Measurements from ENCODE around the gene NAALADL2. TPM values are rescaled to one million over a fixed set of nuclear protein-coding genes. Genes with fewer than 3 reads are reported as not detected.

NAALADL2 gene
- total RNA-seq, 1 donor from 2014 or later = 1.6 TPM

DNA sequence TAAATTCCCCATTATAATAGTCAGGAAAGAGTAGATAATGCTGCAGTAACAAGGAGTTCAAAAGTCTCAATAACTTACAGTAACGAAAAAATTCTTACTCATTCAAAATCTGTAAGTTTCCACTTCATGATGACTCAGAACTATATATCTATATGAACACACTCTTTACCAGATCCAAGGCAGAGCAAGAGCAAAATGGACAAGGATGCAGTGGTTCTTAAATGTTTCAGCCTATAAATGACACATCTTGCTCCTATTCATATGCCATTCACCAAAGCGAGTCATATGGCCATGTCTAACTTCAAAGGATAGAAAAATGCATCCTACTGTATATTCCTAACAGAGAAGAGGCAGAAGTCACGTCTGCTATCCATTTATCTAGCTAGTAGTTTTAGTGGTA is 787.7 kb downstream of the NAALADL2 start:
- Mint-ChIP-seq H3K4me3 (ENCODE audit: unreplicated experiment) (no peak overlapping the region), H3K9me3 (ENCODE audit: unreplicated experiment) (no peaks in the 10 kb centered on the region), H3K27ac (ENCODE audit: unreplicated experiment) (no peak overlapping the region), H3K4me1 (ENCODE audit: low read depth, unreplicated experiment) (peaks cover 7% of the 10 kb centered on the region), H3K36me3 (ENCODE audit: unreplicated experiment) (no peaks in the 10 kb centered on the region), H3K27me3 (ENCODE audit: unreplicated experiment) (no peaks in the 10 kb centered on the region)
- DNase-seq = no peak
- TF ChIP-seq, protein P1, sequence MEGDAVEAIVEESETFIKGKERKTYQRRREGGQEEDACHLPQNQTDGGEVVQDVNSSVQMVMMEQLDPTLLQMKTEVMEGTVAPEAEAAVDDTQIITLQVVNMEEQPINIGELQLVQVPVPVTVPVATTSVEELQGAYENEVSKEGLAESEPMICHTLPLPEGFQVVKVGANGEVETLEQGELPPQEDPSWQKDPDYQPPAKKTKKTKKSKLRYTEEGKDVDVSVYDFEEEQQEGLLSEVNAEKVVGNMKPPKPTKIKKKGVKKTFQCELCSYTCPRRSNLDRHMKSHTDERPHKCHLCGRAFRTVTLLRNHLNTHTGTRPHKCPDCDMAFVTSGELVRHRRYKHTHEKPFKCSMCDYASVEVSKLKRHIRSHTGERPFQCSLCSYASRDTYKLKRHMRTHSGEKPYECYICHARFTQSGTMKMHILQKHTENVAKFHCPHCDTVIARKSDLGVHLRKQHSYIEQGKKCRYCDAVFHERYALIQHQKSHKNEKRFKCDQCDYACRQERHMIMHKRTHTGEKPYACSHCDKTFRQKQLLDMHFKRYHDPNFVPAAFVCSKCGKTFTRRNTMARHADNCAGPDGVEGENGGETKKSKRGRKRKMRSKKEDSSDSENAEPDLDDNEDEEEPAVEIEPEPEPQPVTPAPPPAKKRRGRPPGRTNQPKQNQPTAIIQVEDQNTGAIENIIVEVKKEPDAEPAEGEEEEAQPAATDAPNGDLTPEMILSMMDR (IDR thresholded peaks at IDR 0.05; ENCODE audit: partially characterized antibody, unreplicated experiment) = no peak

DNA sequence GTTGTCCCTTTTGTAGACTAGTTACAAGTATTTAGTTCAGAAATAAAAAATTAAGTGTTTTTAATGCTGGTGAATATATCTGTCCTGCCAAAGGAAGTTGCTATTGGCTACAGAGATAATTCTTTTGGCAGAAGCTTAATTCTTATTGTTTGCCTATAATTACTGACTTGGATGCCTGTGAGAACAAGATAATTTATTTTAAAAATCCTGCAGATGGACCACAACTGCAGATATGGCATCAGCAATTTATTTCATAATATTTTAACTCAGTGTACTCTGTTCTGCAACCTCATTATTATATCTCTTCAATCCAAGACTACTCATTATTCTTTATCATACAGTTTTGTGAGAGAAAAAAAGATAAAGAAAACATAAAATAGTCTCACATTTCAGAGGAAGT is 789.8 kb downstream of the NAALADL2 start:
- no peaks in the 10 kb centered on the region for H3K27me3 Mint-ChIP-seq (ENCODE audit: unreplicated experiment)
- DNase-seq = no peak

DNA sequence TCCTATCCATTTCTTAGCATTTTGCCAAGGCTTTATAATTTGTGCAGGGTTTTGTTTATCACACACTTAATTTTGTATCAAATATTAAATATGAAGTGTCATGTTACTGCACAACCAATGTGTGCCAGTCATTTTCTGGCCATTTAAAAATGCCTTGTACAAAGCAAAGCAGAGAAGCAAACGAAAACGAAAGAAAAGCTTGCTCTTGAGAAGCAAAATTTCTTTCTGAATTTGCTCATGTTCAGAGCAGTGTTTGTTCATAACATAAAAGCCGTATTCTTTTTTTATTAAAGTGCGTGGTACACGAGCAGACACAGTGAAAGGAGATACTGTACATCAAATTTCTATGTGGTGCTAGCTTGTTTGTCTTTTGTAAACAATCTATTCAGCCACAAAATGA is 792.6 kb downstream of the NAALADL2 start:
- TF ChIP-seq, protein P1 (IDR thresholded peaks at IDR 0.05; ENCODE audit: partially characterized antibody, unreplicated experiment) = no peak
- Mint-ChIP-seq H3K4me1 (ENCODE audit: low read depth, unreplicated experiment) (no peaks in the 10 kb centered on the region), H3K4me3 (ENCODE audit: unreplicated experiment) (no peak overlapping the region), H3K27me3 (ENCODE audit: unreplicated experiment) (no peaks in the 10 kb centered on the region), H3K27ac (ENCODE audit: unreplicated experiment) (no peak overlapping the region), H3K36me3 (ENCODE audit: unreplicated experiment) (no peaks in the 10 kb centered on the region), H3K9me3 (ENCODE audit: unreplicated experiment) (no peaks in the 10 kb centered on the region)
- DNase-seq = no peak

More for the DNA sequence above, 789.8 kb downstream of the NAALADL2 start:
- Mint-ChIP-seq H3K9me3 (ENCODE audit: unreplicated experiment) (no peaks in the 10 kb centered on the region), H3K4me3 (ENCODE audit: unreplicated experiment) (no peak overlapping the region), H3K36me3 (ENCODE audit: unreplicated experiment) (no peaks in the 10 kb centered on the region), H3K27ac (ENCODE audit: unreplicated experiment) (no peak overlapping the region), H3K4me1 (ENCODE audit: low read depth, unreplicated experiment) (peaks cover 7% of the 10 kb centered on the region)
- TF ChIP-seq, protein P1 (IDR thresholded peaks at IDR 0.05; ENCODE audit: partially characterized antibody, unreplicated experiment) = no peak

DNA sequence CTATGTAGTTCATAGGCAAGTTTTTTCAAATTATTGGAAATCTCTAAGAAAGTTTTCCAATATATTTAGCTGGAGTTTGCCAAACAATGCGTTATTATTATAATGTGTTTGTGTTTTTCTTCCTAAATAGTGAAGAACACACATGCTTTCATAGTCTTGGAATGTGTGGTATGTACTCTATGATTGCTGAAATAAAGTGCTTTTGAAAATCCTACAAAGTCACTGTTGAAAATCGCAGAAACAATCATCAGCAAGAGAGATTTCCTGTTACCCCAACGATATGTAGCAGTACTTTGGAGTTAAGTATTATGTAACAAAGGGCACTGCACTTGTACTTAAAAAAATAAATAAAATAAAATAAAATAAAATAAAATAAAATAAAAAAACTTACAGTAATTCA is 796.2 kb downstream of the NAALADL2 start:
- H3K36me3 Mint-ChIP-seq (ENCODE audit: unreplicated experiment) = no peaks in the 10 kb centered on the region
- H3K27me3 Mint-ChIP-seq (ENCODE audit: unreplicated experiment) = no peaks in the 10 kb centered on the region
- no peaks in the 10 kb centered on the region for H3K9me3 Mint-ChIP-seq (ENCODE audit: unreplicated experiment)
- no peaks in the 10 kb centered on the region for H3K4me1 Mint-ChIP-seq (ENCODE audit: low read depth, unreplicated experiment)
- TF ChIP-seq, protein P1 (IDR thresholded peaks at IDR 0.05; ENCODE audit: partially characterized antibody, unreplicated experiment) = no peak
- DNase-seq = no peak
- no peak overlapping the region for H3K4me3 Mint-ChIP-seq (ENCODE audit: unreplicated experiment)
- no peak overlapping the region for H3K27ac Mint-ChIP-seq (ENCODE audit: unreplicated experiment)

DNA sequence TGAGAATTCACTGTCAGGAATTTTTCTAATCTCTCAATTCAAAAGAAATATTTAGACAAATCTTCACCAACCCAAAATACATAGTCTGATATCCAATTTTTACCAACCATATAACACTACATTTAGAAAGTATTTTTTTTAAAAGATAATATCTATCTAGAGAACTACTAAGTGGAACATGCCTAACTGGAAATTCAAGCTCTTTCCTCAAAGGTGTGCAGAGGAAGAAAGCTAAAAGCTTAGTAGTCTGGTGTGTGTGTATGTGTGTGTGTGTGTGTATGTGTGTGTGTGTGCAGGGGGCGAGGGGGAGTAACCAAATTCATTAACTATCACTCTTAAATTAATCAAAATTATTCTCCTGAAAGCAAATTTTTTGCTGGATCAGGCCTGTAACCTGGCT is 797.3 kb downstream of the NAALADL2 start:
- Mint-ChIP-seq H3K9me3 (ENCODE audit: unreplicated experiment) (no peaks in the 10 kb centered on the region), H3K36me3 (ENCODE audit: unreplicated experiment) (no peaks in the 10 kb centered on the region), H3K4me3 (ENCODE audit: unreplicated experiment) (no peak overlapping the region), H3K27ac (ENCODE audit: unreplicated experiment) (no peak overlapping the region), H3K4me1 (ENCODE audit: low read depth, unreplicated experiment) (no peaks in the 10 kb centered on the region), H3K27me3 (ENCODE audit: unreplicated experiment) (no peaks in the 10 kb centered on the region)
- DNase-seq = no peak
- TF ChIP-seq, protein P1 (IDR thresholded peaks at IDR 0.05; ENCODE audit: partially characterized antibody, unreplicated experiment) = no peak

All from glutamatergic neuron (in vitro differentiated cells).